ENCODE data around the gene CAPN14.

GRCh38 chr2:31137211-31138036 lies 79.9 kb downstream of the CAPN14 start:
- TF ChIP-seq CTCF (IDR thresholded peaks at IDR 0.05) (no peak), POLR2A (IDR thresholded peaks at IDR 0.05) (no peak)
